GM18868 (cell line): ENCODE data around the gene IFT80.
"Not testable (repeated sequence)": the region's sequence is repeated elsewhere in the genome, so short reads cannot be mapped to it uniquely, and the experiment has no call there.

Experiments
- ATAC-seq: cut with Tn5 transposase; IDR thresholded peaks from one replicate; pipeline ENCODE4 v1.9.1; 2021; ENCODE audit warnings: mild to moderate bottlenecking, moderate library complexity; ENCODE audit not compliant: unreplicated experiment

The IFT80 gene

GRCh38 chr3:160286231-160286630, 112.8 kb downstream of the IFT80 start:
- no peak for ATAC-seq

DNA sequence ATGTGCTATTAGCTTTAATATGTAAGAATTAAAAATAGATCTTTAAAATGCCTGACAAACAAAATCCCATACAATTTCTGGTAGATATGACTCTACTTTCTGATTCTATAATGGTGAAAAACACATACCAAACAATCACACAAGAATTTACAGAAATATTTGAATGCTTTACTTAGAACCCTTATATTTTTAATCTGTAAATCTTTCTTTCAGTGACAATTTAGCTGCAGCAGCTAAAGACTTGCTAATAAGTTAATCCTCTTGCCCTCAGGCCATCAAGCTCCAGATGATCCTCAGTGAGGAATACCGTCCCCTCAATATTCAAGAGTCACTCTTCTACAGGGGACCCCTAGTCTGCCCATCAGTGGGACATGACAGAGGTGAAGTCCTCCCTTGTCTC, 118.2 kb downstream of the IFT80 start:
- no peak for ATAC-seq

DNA sequence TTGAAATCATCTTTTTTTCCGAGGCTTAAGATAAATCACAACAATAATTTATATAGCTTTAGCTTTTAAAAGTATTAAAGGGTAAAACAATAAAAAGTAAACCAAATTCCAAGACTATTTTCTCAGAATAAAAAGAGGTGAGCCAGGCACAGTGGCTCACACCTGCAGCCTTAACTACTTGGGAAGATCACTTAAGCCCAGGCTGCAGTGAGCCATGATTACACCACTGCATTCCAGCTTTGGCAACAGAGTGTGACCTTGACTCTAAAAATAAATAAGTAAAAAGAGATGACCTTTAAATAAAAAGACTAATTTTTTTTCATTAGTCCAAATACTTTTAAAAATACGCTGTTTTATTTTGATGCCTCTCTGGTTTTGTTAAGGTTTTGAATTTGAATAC, 119.4 kb downstream of the IFT80 start:
- no peak for ATAC-seq

DNA sequence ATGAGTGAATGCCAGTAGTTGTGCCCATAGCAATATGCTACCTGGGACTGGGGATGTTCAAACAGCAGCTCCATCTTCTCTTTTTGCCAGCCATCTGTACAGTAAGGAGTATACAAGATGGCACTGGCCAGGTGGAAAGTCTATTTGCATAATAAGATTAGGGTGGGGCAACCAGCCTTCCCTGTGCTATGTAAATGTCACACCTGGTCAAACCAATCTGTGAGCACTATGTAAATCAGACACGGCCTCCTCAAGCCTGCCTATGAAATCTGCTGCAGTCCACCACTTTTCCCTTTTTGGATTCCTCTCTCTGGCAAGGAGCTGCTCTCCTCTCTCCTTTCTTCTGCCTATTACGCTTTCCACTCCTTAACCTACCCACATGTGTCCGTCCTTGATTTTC, 120.8 kb downstream of the IFT80 start:
- ATAC-seq, result no peak

- no peak for ATAC-seq
Observed at GRCh38 chr3:160265088-160265487, 133.9 kb downstream of the IFT80 start.

DNA sequence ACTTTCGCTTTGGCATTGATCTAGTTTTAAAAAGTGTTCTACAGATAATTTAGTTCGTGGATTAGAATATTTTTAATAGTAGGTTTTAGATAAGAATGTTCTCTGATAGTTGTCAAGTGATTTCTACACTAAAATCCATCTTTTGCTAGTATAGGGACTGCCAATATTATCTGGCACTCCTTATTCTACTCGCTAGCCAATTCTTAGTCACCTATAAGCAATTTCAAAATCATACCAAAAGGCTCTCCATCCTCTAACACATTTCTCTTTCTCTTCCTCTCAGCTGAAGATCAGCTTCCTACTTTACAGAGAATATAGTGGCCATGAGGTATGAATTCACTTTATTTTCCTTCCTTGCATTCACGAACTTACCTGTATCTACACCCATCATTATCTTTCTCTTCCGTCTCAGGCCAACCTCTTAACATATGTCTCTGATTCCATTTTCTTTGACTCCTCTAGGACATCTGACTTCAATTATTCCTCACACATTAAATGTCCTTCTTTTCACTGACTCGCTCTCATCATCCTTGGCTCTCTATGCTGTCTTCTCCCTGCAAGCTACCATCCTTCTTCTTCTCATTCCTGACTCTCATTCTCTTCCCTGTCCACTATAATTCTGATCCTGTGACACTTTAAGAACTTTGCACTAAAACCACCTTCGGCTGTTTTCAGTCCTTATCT, 138.3 kb downstream of the IFT80 start:
- no peak for ATAC-seq

- no peak for ATAC-seq
Observed at GRCh38 chr3:160259589-160259988, 139.4 kb downstream of the IFT80 start.

DNA sequence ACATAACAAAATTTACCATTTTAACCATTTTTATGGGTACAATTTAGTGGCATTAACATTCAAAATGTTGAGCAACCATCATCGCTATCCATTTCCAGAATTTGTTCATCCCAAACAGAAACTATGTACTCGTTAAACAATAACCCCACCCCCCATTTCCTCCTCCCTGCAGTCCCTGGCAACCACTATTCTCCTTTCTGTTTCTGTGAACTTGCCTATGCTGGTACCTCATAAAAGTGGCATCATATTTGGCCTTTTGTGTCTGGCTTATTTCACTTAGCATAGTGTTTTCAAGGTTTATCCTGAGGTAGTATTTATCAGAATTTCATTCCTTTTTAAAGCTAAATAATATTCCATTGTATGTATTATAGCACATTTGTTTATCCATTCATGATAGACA, 141.4 kb downstream of the IFT80 start:
- ATAC-seq, result no peak

DNA sequence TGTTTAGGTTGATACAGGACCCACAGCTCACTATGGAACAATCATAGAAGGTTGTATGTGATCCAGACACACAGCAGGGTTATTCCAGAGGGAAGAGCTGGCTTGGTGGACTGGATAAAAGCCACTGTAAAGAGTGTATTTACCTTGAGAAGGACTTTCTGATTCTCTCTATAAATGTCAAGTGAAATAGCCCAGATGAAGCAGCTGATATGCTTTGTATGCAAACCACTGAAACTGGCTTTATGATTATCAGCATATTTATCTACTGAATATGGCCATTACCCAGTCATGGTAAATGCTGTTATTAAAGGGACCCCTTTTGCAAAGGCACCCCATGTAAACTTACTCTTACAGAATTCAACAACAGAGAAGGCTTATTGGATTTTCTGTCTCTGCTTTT, 145.7 kb downstream of the IFT80 start:
- no peak for ATAC-seq

- no peak for ATAC-seq
Observed at GRCh38 chr3:160247766-160248165, 151.3 kb downstream of the IFT80 start.

- ATAC-seq, result no peak
Observed at GRCh38 chr3:160245261-160245800, 153.7 kb downstream of the IFT80 start.

GRCh38 chr3:160240719-160241118, 158.3 kb downstream of the IFT80 start:
- ATAC-seq, result not testable (repeated sequence)

GRCh38 chr3:160232014-160232413, 167.0 kb downstream of the IFT80 start:
- ATAC-seq, result no peak

DNA sequence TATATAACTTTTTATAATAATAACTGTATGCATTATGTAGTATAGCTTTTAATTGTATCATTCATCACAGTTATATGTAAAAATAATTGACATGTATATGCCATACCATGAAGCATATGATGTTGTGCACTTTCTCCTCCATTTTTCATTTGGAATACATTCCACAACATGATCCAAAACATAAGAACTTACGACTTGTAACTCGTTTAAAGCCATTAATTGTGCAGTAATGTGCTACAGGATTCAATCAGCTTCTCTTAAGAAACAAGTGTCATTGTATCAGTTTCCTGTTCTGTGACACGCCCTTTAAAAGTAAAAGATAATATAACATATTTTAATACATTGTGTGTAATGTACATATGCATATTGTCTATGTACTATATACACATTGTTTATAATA, 171.6 kb downstream of the IFT80 start:
- ATAC-seq, result no peak

GRCh38 chr3:160226026-160226907, 172.8 kb downstream of the IFT80 start:
- peak; percentile 11 for ATAC-seq

- ATAC-seq, result peak; percentile 83
Observed at GRCh38 chr3:160225176-160226025, 173.6 kb downstream of the IFT80 start, which contains the start of gene C3orf80. C3orf80 (plus strand) TSS chr3:160225422; CDS start chr3:160225636, 214 bp downstream.

- ATAC-seq, result no peak
Observed at GRCh38 chr3:160224811-160225175, 174.2 kb downstream of the IFT80 start.

GRCh38 chr3:160224256-160224655, 174.8 kb downstream of the IFT80 start:
- ATAC-seq, result no peak

- no peak for ATAC-seq
Observed at GRCh38 chr3:160221019-160221418, 178.0 kb downstream of the IFT80 start.

GRCh38 chr3:160220038-160220437, 179.0 kb downstream of the IFT80 start:
- ATAC-seq, result no peak

GRCh38 chr3:160218136-160218535, 180.9 kb downstream of the IFT80 start:
- ATAC-seq, result no peak
